ENCODE results near the gene SNIP1.
"Not testable (repeated sequence)": the region's sequence is repeated elsewhere in the genome, so short reads cannot be mapped to it uniquely, and the experiment has no call there.

The SNIP1 gene

GRCh38 chr1:37574834-37575480, 20.9 kb upstream of the SNIP1 start:
- Histone ChIP-seq H3K4me3 (ENCODE audit: low read depth, low read length) (peak overlapping the region; percentile 54), H3K27ac (ENCODE audit: low read depth, low read length) (peak overlapping the region; percentile 92), H3K79me2 (ENCODE audit: control insufficient read depth, insufficient read depth, low read length, unreplicated experiment) (no peaks in the 10 kb centered on the region), H2AFZ (ENCODE audit: low read length, unreplicated experiment) (peak overlapping the region; percentile 21), H3K27me3 (ENCODE audit: insufficient read depth, low read length) (no peaks in the 10 kb centered on the region), H3K36me3 (ENCODE audit: insufficient read depth, low read length) (peaks cover 56% of the 10 kb centered on the region), H3K4me1 (ENCODE audit: control insufficient read depth, insufficient read depth, low read length, unreplicated experiment) (peaks cover 32% of the 10 kb centered on the region)

DNA sequence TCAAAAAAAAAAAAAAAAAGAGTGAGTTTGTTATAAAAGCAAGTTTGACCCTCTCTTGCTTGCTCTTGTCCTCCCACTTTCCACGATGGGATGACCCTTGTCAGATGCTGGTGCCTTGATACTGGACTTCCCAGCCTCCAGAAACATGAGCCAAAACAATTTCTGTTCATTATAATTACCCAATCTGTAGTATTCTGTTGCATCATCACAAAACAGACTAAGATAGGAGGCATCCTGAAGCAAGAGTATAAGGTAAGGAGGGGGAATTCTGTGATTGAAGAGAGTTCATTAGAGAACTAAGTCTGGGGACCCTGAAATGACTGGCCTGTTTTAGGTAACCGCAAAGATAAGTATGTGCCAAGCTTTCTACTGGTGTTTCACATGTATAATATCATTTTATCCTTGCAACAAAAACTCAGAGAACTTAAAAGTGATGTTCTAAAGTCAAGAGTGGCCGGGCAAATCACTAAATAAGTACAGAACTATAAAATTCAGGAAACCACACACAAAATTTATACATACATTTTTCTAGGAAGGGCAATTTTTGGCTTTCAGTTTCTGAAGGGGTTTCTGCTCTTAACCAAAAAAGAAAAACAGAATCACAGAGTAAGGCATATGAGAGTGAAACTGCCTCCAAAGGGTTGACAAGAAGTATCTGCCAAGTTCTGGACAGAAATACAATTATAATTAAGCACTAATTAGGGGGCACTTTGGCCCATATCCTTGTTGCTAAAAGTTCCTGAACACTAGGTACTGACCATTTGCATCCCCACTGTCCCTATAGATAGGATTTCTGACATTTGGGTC, 16.6 kb upstream of the SNIP1 start:
- peaks cover 83% of the 10 kb centered on the region for H3K36me3 ChIP-seq (ENCODE audit: insufficient read depth, low read length)
- H3K4me1 ChIP-seq (ENCODE audit: control insufficient read depth, insufficient read depth, low read length, unreplicated experiment) = peaks cover 14% of the 10 kb centered on the region
- no peaks in the 10 kb centered on the region for H3K79me2 ChIP-seq (ENCODE audit: control insufficient read depth, insufficient read depth, low read length, unreplicated experiment)
- H3K27ac ChIP-seq (ENCODE audit: low read depth, low read length) = no peak overlapping the region
- H3K4me3 ChIP-seq (ENCODE audit: low read depth, low read length) = no peak overlapping the region
- H3K27me3 ChIP-seq (ENCODE audit: insufficient read depth, low read length) = no peaks in the 10 kb centered on the region
- H2AFZ ChIP-seq (ENCODE audit: low read length, unreplicated experiment) = no peak overlapping the region

- H3K36me3 ChIP-seq (ENCODE audit: insufficient read depth, low read length) = peaks cover 53% of the 10 kb centered on the region
- no peak overlapping the region for H3K27ac ChIP-seq (ENCODE audit: low read depth, low read length)
- no peak overlapping the region for H3K4me3 ChIP-seq (ENCODE audit: low read depth, low read length)
- no peaks in the 10 kb centered on the region for H3K79me2 ChIP-seq (ENCODE audit: control insufficient read depth, insufficient read depth, low read length, unreplicated experiment)
- no peak overlapping the region for H2AFZ ChIP-seq (ENCODE audit: low read length, unreplicated experiment)
- H3K27me3 ChIP-seq (ENCODE audit: insufficient read depth, low read length) = no peaks in the 10 kb centered on the region
- H3K4me1 ChIP-seq (ENCODE audit: control insufficient read depth, insufficient read depth, low read length, unreplicated experiment) = peaks cover 4% of the 10 kb centered on the region
Measured at GRCh38 chr1:37567023-37567422, 12.9 kb upstream of the SNIP1 start.

DNA sequence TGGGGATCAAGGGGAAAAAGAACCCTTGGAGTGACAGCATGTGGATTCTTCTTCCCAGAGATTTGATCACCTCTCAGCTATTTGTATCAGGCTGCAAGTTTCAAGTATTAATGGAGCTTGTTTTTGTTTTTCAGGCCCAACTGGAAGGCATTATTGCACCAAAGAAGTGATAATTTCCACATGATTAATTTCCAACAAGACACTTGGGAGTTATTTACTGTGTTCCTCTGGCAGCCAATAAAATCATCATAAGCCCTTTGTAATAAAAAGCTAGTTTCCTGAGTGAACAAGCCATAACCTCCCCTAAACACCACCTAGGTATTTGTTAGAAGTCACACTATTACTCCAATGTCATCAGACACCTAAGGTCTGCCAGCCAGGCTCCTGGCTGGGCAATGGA, 10.8 kb upstream of the SNIP1 start:
- Histone ChIP-seq H2AFZ (ENCODE audit: low read length, unreplicated experiment) (no peak overlapping the region), H3K4me3 (ENCODE audit: low read depth, low read length) (no peak overlapping the region), H3K27me3 (ENCODE audit: insufficient read depth, low read length) (no peaks in the 10 kb centered on the region), H3K79me2 (ENCODE audit: control insufficient read depth, insufficient read depth, low read length, unreplicated experiment) (no peaks in the 10 kb centered on the region), H3K4me1 (ENCODE audit: control insufficient read depth, insufficient read depth, low read length, unreplicated experiment) (peaks cover 4% of the 10 kb centered on the region), H3K27ac (ENCODE audit: low read depth, low read length) (no peak overlapping the region), H3K36me3 (ENCODE audit: insufficient read depth, low read length) (peaks cover 41% of the 10 kb centered on the region)

DNA sequence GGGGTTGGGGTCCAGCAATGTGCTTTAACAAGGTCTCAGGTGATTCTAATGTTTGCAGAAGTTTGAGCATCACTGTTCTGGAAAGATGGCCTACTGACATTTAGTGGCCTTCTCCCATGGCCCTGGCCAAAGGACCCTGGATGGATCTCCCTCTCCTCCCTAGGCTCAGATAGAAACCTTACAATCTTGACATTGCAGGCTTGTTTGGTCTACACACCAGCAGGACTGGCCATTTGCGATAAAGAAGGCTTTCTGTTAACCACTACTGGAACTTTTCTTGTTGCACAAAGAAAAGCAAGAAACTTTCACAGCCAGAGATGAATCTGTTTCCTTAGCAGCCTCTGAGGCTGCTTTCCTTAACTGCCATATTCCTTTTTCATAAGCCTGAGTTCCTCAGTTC, 8.9 kb upstream of the SNIP1 start:
- Histone ChIP-seq H3K36me3 (ENCODE audit: insufficient read depth, low read length) (peaks cover 22% of the 10 kb centered on the region), H3K27me3 (ENCODE audit: insufficient read depth, low read length) (no peaks in the 10 kb centered on the region)

GRCh38 chr1:37561133-37562132, 7.3 kb upstream of the SNIP1 start:
- no peak overlapping the region for H3K27ac ChIP-seq (ENCODE audit: low read depth, low read length)
- H3K4me1 ChIP-seq (ENCODE audit: control insufficient read depth, insufficient read depth, low read length, unreplicated experiment) = peaks cover 11% of the 10 kb centered on the region
- H3K79me2 ChIP-seq (ENCODE audit: control insufficient read depth, insufficient read depth, low read length, unreplicated experiment) = no peaks in the 10 kb centered on the region
- no peaks in the 10 kb centered on the region for H3K27me3 ChIP-seq (ENCODE audit: insufficient read depth, low read length)
- H3K4me3 ChIP-seq (ENCODE audit: low read depth, low read length) = no peak overlapping the region
- peaks cover 7% of the 10 kb centered on the region; the same call in 1 of the 2 replicates for H3K36me3 ChIP-seq (ENCODE audit: insufficient read depth, low read length)
- H2AFZ ChIP-seq (ENCODE audit: low read length, unreplicated experiment) = no peak overlapping the region

More for the DNA sequence above, 8.9 kb upstream of the SNIP1 start:
- Histone ChIP-seq H3K4me1 (ENCODE audit: control insufficient read depth, insufficient read depth, low read length, unreplicated experiment) (peaks cover 4% of the 10 kb centered on the region), H3K4me3 (ENCODE audit: low read depth, low read length) (no peak overlapping the region), H2AFZ (ENCODE audit: low read length, unreplicated experiment) (no peak overlapping the region), H3K27ac (ENCODE audit: low read depth, low read length) (no peak overlapping the region), H3K79me2 (ENCODE audit: control insufficient read depth, insufficient read depth, low read length, unreplicated experiment) (no peaks in the 10 kb centered on the region)

- Histone ChIP-seq H3K79me2 (ENCODE audit: control insufficient read depth, insufficient read depth, low read length, unreplicated experiment) (no peaks in the 10 kb centered on the region), H3K4me1 (ENCODE audit: control insufficient read depth, insufficient read depth, low read length, unreplicated experiment) (peaks cover 14% of the 10 kb centered on the region), H3K27ac (ENCODE audit: low read depth, low read length) (no peak overlapping the region), H3K27me3 (ENCODE audit: insufficient read depth, low read length) (no peaks in the 10 kb centered on the region), H3K36me3 (ENCODE audit: insufficient read depth, low read length) (0 out of 2 replicates have a peak, but pooled peaks cover 6% of the 10 kb centered on the region), H2AFZ (ENCODE audit: low read length, unreplicated experiment) (no peak overlapping the region), H3K4me3 (ENCODE audit: low read depth, low read length) (no peak overlapping the region)
Measured at GRCh38 chr1:37560401-37561132, 6.5 kb upstream of the SNIP1 start.

- H3K79me2 ChIP-seq (ENCODE audit: control insufficient read depth, insufficient read depth, low read length, unreplicated experiment); H3K36me3 ChIP-seq (ENCODE audit: insufficient read depth, low read length); H2AFZ ChIP-seq (ENCODE audit: low read length, unreplicated experiment); H3K27me3 ChIP-seq (ENCODE audit: insufficient read depth, low read length); H3K27ac ChIP-seq (ENCODE audit: low read depth, low read length); H3K4me3 ChIP-seq (ENCODE audit: low read depth, low read length): not testable (repeated sequence)
- peaks cover 14% of the 10 kb centered on the region for H3K4me1 ChIP-seq (ENCODE audit: control insufficient read depth, insufficient read depth, low read length, unreplicated experiment)
Measured at GRCh38 chr1:37559957-37560379, 5.9 kb upstream of the SNIP1 start.

- Histone ChIP-seq H3K4me1 (ENCODE audit: control insufficient read depth, insufficient read depth, low read length, unreplicated experiment) (peaks cover 14% of the 10 kb centered on the region), H2AFZ (ENCODE audit: low read length, unreplicated experiment) (no peak overlapping the region), H3K36me3 (ENCODE audit: insufficient read depth, low read length) (0 out of 2 replicates have a peak, but pooled peaks cover 6% of the 10 kb centered on the region), H3K79me2 (ENCODE audit: control insufficient read depth, insufficient read depth, low read length, unreplicated experiment) (peaks cover under 1% of the 10 kb centered on the region), H3K27me3 (ENCODE audit: insufficient read depth, low read length) (no peaks in the 10 kb centered on the region), H3K27ac (ENCODE audit: low read depth, low read length) (no peak overlapping the region), H3K4me3 (ENCODE audit: low read depth, low read length) (no peak overlapping the region)
Measured at GRCh38 chr1:37559080-37559479, 5.0 kb upstream of the SNIP1 start.

DNA sequence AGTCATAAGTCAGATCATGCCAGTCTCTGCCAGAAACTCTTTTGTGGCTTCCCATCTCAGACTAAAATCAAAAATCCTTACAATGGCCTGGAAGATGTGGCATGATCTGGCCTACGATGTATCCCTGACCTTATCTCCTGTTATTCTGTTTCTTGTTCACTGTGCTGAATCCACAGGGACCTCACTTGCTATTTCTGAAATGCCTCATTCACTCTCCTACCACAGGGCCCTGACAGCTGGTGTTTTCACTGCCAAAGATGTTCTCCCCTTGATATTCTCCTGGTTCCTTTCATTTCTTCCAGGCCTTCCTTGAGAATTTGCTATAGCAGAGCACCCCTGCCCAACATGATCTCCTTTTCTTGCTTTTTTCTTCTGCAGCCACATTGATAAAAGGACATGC, 4.3 kb upstream of the SNIP1 start:
- Histone ChIP-seq H3K36me3 (ENCODE audit: insufficient read depth, low read length) (0 out of 2 replicates have a peak, but pooled peaks cover 6% of the 10 kb centered on the region), H3K27me3 (ENCODE audit: insufficient read depth, low read length) (no peaks in the 10 kb centered on the region), H3K4me3 (ENCODE audit: low read depth, low read length) (no peak overlapping the region), H3K4me1 (ENCODE audit: control insufficient read depth, insufficient read depth, low read length, unreplicated experiment) (peaks cover 11% of the 10 kb centered on the region), H2AFZ (ENCODE audit: low read length, unreplicated experiment) (no peak overlapping the region), H3K79me2 (ENCODE audit: control insufficient read depth, insufficient read depth, low read length, unreplicated experiment) (peaks cover 7% of the 10 kb centered on the region), H3K27ac (ENCODE audit: low read depth, low read length) (no peak overlapping the region)

Data from ACC112 (cell line).